Measurements from ENCODE around the gene KXD1.
A peak's percentile ranks its signal among the peaks of the same experiment; 100 is the strongest.

Gene KXD1

GRCh38 chr19:18542941-18543813, 14.5 kb upstream of the KXD1 start, which contains the start of gene FKBP8:
FKBP8 (minus strand) TSS chr19:18543573; CDS start chr19:18541970, 1,603 bp downstream.
- FAIRE-seq (no peak), DNase-seq (ENCODE audit: insufficient read length, low spot score) (peak; percentile 98)
- no peak for TF ChIP-seq CTCF (IDR thresholded peaks at IDR 0.05; ENCODE audit: insufficient read depth, missing control alignments)

DNA sequence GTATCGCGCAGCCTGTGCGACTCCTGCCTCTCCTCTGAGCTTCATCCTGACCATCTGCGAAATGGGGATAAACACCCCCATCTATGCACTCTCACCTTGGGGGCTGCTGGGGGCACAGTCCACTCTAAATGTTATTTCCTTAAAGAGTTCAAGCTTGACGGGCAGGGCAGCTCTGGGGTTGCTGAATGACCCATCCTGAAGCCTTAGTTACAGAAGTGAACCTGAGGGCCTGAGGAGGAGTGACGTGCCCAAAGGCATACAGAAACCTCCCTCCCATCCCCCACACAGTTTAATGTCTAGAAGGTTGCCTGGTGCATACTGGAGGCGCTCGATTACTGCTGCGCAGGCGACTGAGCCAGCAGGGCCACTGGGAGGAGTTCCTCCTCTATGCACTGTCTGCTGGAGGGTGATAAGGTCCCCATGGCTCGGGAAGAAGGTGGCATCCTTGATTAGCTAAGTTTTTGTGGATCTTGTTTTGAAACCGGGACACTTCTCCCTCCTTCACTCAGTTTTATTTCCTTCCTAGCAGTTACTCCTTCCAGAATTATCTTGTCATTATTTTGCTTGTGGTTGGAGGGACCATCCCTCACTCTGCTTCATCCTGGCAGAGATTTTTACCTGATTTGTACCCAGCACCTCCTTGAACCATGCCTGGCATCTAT, 13.7 kb upstream of the KXD1 start:
- TF ChIP-seq CTCF (IDR thresholded peaks at IDR 0.05; ENCODE audit: insufficient read depth, missing control alignments) = peak; percentile 4
- DNase-seq (ENCODE audit: insufficient read length, low spot score) (no peak), FAIRE-seq (no peak)

GRCh38 chr19:18551631-18552030, 6.0 kb upstream of the KXD1 start:
- DNase-seq (ENCODE audit: insufficient read length, low spot score) (peak; percentile 58), FAIRE-seq (peak; percentile 56)
- TF ChIP-seq CTCF (IDR thresholded peaks at IDR 0.05; ENCODE audit: insufficient read depth, missing control alignments) = no peak

DNA sequence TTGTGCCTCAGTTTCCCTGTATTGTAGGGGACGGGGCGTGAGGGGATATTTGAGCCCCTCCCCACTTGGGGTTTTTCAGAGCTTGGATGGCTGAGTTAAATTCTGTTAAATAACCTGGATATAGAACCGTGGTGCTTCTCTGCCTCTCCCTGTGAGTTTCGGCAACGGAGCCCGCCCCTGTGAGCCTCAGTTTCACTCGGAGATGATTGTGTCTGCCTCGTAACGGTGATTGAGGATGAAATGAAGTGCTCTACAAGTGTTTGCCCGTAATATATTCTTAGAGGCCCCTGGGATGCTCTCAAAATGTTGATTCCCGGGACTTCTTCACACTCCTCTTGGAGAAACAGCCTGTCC, 509 bp downstream of the KXD1 start:
- no peak for TF ChIP-seq CTCF (IDR thresholded peaks at IDR 0.05; ENCODE audit: insufficient read depth, missing control alignments)
- DNase-seq (ENCODE audit: insufficient read length, low spot score) = no peak
- FAIRE-seq = no peak

DNA sequence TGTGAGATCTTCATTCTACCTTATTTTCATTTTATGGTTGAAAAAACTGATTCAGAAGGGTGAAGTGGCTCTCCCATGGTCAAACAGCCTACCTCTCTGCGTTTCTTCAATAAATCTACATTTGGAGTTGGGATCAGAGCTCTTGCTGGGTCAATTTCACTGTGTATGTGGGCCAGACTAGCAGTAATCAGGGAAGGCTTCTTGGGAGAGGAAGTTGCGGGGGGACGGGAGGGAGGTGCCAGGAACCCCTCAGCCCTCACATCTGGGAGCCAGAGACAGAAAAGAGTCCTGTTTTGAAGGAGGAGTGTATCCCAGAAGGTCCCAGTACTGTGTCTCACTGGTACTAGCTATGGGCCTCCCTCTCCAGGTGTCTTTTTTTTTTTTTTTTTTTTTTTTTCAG, 934 bp downstream of the KXD1 start:
- TF ChIP-seq CTCF (IDR thresholded peaks at IDR 0.05; ENCODE audit: insufficient read depth, missing control alignments) = no peak
- DNase-seq (ENCODE audit: insufficient read length, low spot score) (no peak), FAIRE-seq (no peak)

DNA sequence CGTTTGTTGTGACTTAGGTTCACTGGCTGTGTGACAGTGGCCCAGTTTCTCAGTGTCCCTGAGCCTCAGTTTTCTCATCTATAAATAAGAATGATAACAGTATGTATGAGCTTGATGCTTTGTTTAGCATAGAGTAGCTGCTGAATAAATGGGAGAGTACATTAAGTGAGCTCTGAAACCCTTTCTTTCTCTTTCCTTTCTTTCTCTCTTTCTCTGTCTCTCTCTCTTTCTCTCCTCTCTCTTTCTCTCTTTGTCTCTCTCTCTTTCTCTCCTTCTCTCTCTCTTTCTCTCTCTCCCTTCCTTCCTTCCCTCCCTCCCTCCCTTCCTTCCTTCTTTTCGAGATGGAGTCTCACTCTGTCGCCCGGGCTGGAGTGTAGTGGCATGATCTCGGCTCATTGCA, 2.0 kb downstream of the KXD1 start:
- no peak for TF ChIP-seq CTCF (IDR thresholded peaks at IDR 0.05; ENCODE audit: insufficient read depth, missing control alignments)
- FAIRE-seq (no peak), DNase-seq (ENCODE audit: insufficient read length, low spot score) (no peak)

GRCh38 chr19:18562086-18562485, 4.4 kb downstream of the KXD1 start:
- no peak for FAIRE-seq
- no peak for TF ChIP-seq CTCF (IDR thresholded peaks at IDR 0.05; ENCODE audit: insufficient read depth, missing control alignments)
- DNase-seq (ENCODE audit: insufficient read length, low spot score) = no peak

Measured in D721Med (cell line).